HUDEP-2 (cell line): ENCODE results near the gene GID8.
A peak's percentile ranks its signal among the peaks of the same experiment; 100 is the strongest.

ENCODE experiments used
- DNase-seq, 76 experiments: peaks; one replicate each; lab custom pipeline; 2025; ENCODE audit not compliant: unreplicated experiment in 76 of 76; lab: John Stamatoyannopoulos, UW

Gene GID8

DNA sequence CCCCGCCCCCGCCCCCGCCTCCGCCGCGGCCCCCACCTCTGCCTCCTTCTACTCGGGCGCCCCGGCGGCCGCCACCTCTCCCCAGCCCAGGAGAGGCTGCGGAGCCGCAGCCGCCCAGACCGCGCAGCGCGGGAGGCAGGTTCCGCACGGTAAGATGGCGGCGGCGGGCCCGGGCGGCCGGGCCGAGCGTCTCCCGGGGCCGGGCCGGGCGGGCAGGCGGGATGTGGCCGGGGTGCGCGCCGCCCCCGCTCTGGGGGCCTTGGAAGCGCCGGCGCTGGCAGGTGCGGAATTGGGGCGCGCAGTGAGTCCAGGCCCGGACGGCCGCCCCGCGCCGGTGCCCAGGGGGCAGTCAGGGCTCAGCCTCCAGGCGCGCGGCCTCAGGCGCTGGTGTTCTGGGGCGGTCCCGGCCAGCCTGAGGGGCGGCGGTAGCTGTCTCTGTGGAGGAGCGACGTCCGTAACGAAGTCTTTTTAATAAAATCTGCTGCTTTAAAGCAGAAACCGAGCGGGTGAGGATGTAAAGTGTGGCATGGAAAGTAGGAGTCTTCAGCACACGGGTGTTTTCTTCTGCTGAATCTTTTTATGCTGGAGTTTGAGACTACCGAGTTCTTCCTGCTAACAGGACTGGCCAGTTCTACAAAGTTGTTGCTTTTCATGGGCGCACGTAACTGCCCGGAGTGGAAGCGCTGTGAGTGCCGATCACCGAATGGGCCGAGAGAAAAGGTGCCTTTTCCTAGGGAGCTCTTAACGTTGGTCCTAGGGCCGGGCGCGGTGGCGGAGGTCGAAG lies at the start of gene GID8:
GID8 (plus strand) TSS at position 43 of the 784 bp plus-strand sequence. CDS start 3,356 bp downstream, outside the sequence.
- peak in 25 of 76 experiments; percentile 8 to 45 (median 23) for DNase-seq

DNA sequence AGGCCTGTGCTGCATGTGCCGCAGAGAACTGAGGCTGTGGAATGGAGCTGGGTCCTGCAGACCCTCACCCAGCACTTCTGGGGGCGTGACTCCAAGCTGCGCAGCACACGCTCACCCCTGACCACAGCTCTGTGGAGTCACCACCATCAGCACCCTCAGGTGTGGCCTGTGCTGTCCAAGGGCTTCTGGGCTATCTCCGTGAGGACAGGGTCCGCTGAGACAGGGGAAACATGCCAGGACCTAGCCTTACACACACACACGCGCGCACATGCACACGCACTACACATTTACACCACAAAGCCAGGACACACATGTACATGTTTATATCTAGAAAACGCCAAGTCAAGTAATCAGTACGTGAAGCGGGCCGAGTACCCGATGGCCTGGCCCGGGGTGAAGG lies 49.5 kb upstream of the GID8 start:
- DNase-seq, result no peak

DNA sequence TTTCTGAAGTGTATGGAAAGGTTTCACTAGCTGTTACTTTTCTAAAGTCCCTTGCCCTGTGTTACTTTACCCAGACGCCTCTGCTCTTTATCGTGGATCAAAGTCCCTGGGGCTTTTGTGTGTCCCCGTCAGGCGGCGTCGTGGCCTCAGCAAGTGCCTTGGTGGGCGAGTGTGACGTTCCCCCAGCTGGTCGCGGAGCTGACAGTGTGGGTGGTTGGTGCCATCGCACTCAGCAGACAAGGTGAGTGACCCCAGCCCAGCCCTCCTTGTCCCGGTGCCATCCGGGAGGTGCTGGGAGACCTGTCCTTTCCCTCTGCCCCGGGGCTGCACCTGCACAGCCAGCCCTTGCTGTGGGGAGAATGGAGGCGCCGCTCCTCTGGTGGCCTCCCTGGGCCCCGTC lies 49.0 kb upstream of the GID8 start:
- DNase-seq, result no peak

DNA sequence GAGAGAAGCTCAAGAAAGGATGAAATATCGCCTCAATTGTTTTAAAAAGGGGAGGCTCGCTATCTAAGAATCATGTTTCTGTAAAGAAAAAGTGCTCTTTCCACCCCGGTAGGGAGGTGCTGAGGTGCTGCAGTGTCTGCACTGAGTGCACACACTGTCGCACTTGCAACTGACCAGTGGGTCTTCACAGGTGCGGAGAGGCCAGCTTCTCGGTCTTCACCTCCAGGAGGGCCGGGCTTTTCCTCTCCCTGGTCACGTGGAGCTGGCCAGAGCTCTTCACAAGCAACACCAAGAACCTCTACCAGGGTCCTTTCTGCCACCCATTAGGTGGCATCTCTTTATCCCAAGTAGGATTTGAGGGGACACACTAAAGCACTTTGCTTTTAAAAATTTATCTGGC lies 48.5 kb upstream of the GID8 start:
- no peak for DNase-seq

DNA sequence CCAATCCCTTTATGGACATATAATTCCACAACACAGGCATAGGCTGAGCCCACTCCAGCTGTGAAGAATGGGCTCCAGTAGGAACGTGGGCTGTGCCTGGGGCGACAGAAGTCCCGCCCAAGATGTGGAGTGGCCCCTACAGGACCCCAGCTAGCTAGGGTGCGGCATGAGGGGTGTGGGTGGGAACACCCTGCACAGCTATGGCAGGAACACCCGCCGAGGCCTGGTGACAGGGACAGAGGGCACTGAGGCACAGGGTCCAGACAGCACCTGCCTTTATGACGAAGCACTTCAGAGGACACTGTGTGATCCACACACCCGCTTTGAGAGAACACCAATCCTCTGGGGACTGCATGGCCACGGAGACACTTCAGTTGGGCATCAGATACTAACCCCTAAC lies 48.1 kb upstream of the GID8 start:
- no peak for DNase-seq

DNA sequence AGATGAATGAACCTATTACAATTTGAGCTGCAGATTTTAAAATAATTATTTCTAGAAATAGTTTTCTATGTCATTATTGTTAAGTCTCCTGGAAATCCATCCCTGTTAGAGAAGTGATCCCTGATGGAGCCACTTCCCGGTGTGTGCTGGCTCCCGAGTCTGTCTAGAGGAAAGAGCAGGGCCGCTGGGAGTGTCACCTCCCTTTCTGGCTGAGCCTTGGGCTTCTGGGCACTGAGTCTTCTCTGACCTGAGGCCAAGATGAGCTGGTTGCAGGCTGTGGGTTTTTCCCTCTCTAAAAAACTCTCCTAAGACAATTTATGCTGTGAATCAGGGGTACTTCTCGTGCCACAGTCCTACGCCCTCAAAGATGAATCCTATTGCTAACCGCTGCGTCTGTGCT lies 47.5 kb upstream of the GID8 start:
- DNase-seq, result no peak

DNA sequence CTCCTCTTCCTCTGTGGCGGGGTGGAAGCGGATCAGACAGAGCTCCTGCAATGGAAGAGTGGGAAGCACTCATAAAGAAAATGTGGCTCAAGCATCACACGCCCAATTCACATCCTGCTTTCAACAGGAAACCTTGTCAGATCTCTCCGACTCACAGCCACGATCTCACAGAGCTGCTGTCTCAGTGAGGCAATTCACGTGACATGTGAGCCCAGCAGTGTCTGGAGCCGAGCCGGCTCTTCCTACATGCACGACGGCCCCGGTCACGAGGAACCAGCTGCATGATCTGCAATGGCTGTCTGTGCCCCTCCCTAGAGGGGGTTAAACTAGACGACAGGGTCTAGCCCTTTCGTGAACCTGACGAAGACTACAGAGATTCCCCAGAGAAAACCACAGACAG lies 46.8 kb upstream of the GID8 start:
- DNase-seq, result no peak

DNA sequence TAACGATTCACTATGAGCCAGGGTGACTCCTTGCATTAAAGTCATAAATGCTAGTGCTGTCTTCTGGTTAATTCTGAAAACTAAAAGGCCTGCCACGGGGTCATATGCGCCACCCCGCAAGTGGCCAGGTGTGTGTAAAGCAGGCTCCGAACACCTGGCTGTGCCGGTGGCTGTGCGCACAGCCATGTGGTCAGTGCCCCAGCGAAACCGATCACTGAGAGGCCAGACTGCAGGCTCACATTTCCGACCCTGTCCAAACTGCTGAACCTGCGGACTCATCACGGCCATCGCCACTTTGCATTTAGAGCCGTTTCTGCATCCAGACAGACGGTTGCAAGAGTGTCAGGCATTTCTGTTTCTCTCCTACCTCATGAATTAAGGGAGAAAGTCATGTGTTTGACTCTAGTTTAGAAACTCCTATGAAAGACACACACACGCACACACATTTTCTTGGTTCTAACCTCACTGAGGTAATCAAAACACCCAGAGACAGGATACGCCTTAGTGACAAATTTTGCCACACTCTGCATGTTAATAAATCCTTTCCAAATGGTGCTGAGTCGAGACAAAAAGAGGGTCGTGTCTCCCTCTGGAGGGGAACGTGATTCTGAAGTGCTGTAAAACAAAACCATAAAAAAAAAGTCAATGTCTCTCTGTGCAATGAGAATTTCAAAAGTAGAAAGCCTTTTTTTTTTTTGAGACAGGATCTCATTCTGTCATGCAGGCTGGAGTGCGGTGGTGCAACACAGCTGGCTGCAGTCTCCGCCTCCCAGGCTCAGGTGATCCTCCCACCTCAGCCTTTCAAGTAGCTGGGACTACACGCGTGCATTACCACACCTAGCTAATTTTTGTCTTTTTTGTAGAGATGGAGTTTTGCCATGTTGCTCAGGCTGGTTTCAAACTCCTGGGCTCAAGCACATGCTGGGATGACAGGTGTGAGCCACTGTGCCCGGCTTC lies 45.3 kb upstream of the GID8 start:
- no peak for DNase-seq

DNA sequence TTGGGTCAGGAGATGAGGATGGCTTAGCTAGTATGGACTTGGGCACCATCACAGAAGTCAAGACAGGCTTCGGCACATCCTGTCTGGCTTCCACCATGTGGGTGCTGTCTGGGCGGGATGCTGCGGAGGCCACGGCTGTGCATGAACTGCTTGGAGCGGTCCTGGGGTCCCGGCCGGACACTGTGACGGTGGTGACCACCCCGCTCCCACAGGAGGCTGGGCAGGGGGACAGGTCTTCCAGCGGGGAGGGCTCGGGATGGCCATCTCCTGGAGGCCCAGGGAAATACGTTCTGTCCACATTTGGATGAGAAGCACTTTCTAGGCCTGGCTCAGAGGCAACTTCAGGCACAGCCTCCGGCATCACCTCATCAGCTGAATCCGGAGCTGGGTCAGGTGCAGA lies 44.2 kb upstream of the GID8 start:
- no peak for DNase-seq

DNA sequence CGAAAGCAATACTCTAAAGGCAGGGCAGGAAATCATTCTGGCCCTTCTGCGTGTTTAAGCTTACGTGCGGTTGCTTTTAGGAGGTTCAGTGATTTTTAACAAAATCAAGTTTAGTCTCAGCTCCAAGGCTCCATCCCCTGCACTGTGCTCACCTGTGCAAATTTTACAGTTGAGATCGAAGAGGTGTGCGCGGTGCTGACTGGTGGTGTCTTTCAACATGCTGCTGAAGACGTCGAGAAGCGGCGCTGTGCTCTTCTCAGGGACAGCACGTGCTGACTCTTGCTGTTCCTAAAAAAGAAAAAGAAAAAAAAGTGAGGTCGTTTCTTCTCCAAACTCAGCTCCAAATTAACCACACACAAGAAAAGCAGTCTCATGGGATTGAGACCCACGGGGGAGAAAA lies 43.7 kb upstream of the GID8 start:
- no peak for DNase-seq

DNA sequence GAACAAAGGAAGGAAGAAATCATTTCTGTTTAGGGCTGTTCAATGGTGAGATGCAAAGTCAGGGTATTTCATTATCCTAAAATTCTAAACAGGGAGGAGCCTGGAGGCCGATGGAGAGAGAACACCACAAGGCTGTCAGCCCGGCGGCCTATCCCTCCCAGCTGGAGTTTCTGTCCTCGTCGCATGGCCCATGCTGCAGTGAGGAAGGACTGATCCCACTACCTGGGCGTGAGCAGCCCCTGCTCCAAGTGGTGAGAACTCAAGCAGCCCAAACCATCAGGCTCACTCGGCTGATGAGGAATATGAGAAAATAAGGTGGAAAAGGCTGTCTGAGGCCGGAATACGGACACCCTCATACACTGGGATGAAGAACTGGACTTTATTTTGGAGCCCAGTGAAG lies 42.4 kb upstream of the GID8 start:
- DNase-seq, result no peak

DNA sequence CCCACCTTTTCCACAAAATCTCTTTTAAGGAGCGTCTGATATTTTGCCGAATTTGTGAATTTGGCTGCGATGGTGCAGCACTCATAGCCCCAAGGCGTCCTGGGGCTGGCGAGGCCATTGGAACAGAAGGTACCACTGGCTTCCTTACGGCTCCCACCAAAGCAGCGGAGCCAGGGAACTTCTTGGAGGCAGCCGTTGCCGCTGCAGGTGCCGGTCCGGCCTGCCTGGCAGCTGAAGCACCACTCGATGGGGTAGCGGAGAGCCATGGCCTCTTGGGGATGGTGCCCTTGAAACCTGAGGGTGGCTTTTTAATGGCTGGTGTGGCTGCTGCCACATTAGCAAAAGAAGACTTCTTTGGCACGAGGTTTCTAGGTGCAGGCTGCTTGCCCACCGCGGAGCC lies 41.4 kb upstream of the GID8 start:
- DNase-seq, result no peak

DNA sequence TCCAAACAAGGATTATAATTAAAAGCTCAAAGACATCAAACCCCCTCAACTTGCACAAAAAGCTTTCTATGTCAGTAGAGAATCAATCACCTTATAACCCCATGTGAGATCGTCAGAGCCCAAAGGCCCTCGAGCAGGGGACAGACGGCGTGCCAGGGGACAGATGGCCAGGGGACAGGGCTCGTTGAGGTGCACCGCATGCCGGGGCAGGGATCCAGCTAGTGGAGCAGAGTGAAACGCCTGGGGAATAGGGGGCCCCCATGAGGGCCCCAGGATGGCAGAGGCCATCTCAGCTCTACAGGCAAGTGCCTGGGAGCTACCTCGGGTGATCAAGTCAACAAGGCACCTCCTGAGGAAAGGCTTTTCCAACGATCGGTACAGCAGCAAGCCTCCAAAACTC lies 40.3 kb upstream of the GID8 start:
- no peak for DNase-seq

DNA sequence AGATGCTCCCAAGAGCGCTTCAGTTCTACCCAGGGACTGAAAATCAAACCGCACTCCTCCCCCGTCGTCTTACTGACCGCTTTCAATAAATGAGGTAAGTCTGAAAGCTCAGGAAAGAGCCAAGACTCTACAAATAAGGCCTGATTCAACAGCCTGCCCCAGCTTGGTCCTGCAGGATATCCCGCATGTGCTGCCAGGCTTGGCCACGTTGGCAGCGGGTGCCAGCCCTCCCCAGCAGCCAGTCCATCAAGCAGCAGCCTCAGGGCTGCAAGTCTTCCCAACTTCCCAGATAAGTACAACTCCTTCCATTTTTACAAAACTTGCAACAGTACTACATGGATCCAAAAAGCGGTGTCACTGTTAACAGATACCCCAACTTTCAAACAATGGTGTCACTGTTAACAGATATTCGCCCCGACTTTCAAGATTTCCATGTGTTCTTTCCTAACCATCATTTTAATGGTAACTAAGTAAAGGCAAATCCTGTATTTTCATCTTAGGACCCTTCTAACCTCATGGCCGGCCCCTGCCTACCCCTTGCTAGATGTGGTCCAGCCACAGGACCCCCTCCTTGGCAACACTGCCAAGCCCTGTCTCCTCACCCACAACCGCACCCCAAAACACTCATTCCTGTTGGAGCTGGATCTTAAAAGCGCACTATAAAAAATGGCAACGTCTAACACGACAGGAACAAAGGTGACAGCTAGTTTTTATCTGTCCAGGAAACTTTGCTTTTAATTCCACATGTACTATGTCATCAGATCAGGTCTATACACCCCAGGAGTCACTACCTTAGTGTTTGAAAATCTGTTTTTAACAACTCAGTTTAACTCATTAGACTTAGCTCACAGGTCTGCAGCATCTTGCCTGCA lies 39.6 kb upstream of the GID8 start:
- DNase-seq, result no peak

DNA sequence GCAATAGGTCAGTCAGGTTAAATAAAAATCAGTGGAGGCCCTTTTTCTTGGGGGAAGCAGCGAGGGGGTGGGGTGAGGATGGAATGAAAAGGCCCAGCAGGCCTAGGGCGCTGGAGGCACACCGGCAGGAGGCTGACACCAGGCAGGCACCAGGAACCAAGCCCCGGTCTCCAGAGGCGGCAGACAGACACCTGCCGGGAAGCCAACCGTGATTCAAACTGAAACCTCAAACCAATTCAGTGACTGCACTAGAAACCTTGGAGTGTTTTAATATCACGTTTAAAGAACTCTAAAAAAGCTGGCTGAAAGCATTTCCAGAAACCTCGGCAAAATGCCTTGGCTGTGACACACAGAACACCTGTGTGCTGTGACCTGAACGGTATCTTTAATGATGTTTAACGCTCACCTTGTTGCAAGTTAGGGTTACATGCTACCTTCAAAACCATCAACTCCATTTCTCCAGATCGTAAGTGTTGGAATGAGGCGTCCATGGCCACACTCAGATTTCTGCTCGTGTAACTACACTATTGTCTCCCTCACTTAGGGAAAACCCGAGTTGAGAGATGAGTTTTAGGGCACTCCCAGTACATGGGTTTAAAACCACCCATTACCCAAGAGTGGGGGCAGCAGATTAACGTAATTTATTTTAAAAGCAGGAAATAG lies 38.8 kb upstream of the GID8 start:
- no peak for DNase-seq

DNA sequence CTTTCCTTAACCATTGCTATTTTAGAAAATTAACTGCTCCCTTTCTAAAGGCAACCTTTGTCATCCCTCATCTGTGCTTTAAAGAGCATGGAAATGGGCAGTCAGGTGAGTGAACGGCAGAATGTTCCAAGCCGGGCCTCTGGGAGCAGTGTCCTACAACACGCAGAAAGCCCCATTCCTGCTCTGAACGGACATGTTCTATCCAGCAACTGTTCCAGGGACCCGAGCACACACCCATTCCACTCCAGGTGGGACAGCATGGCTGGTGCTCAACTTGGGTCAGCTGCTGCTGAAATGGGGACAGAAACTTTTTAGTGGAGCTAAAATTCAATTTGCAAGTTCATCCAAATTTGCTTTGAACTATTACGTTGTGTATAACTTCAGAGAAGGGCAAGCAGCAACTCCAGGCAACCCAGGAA lies 38.3 kb upstream of the GID8 start:
- no peak for DNase-seq

DNA sequence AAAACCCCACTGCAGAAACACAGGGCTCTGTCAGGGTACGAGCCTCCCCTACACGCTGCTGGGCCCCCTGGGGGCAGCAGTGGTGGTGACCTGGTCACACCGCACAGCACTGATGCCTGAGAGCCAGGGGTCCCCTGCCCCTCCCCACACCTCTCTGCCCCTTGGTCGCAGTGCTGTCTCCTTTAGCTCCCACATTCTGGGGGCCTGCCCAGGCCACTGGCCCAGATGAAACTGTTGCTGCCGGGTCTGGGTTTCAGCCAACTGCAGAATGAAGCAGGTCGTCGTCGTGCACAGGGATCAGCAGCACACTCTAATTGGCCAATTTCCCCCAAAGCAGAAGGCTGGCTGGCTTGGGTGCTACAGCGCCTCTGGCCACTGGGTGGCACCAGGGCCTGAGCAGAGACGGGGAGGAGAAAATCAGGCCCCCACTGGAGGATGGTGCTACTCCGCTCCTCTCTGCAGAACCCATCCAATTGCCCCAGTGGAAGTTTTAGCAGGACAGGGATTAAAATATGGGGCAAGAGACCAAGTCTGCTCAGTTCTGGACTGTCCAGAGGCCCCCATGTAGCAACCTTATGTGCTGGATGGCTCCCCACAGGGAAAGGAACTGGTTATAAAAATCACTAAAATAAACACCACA lies 37.8 kb upstream of the GID8 start:
- peak in 58 of 76 experiments; percentile 6 to 72 (median 40) for DNase-seq

DNA sequence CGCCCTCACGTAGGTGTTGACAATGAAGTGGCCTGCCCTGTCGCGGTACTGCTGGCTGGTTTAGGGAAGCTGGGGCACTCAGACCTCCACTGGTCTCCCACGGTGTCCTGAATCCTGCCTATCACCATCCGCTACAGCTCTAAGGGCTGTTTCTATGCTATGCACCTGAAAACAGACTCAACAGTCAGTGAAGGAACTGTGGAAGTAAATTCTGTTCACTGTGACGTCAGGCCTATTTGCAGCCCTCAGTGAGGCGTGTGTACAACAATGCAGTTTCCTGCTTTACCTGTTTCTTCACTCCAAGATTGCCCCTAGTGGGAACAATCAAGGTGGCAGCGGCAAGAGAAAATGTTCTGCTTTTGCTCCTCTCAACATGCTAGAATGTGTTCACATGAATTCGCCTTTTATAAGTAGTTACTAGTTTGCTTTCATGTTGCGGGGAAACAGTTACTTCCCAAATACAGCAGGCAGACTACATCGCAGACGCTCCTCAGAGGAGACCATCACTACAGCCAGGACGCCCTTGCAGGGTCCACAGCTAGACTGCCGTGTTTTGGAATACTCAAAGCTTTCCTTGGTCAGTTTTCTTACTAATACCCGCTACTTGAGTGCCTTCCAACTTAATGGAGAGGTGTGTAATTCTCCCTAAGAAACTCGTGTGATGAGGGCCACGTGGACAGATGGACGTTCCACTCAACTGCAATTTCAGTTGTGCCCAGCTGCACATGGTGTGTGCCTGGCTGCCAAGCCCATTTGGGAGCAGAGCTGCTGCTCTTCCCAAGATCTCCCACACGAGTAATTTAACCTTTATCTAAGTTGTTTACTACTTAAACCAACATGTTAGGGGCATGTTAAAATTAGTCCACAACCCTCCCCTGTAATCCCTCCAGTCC lies 37.0 kb upstream of the GID8 start:
- DNase-seq, result no peak

DNA sequence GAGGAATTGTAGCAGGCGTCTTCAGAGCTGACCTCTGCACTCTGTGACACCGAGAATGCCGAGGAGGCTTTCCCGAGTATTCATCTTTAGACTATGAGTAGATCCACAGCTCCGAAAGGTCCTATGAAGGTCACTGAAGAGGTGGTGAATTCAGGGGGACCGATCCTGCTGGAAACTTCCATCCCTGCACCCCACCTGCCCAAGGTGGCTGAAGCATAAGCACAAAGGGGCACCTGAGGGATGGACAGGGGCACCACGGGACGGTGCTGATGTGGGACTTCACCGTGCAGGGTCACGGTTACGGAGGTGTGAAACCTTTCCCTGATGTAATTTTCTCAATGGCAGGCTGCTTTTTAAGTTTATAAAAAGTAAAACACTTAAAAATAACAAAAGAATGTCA lies 36.1 kb upstream of the GID8 start:
- DNase-seq, result no peak
